PC-3 (cell line): ENCODE measurements around the gene DLGAP4. TPM values are rescaled to one million over a fixed set of nuclear protein-coding genes. Genes with fewer than 3 reads are reported as not detected.

ENCODE experiments used
- ATAC-seq: fragments of 200-7000 bp; cut with Tn5 transposase; 2 replicates; pipeline ENCODE4 v1.9.1; 2020; ENCODE audit warnings: mild to moderate bottlenecking, moderate library complexity
- BruUV-seq: library from RNA; stranded (reverse); fragments of 400-500 nt; replicated peaks from 2 replicates; lab custom pipeline; 2021; lab: Mats Ljungman, UMichigan
- CTCF ChIA-PET: fragments of 300-600 bp; sonication (Branson Sonifier 250); formaldehyde crosslinking; loops from one replicate; lab custom pipeline; 2022; ENCODE audit warnings: antibody characterized with exemption; lab: Charles Lee
- POLR2A ChIA-PET: fragments of 300-600 bp; sonication (Branson Sonifier 250); formaldehyde crosslinking; loops from one replicate; lab custom pipeline; 2022; ENCODE audit warnings: antibody characterized with exemption; ENCODE audit not compliant: unreplicated experiment; lab: Charles Lee
- DNase-seq: peaks from one replicate; pipeline ENCODE4 v3.0.0-alpha.2; 2015
- H2AFZ ChIP-seq: fragments of 300-600 bp; sonication (generic); 2 replicates; pipeline ENCODE4 v1.6.0; 2016; ENCODE audit warnings: antibody characterized with exemption, low read length
- H3F3A ChIP-seq: fragments of 300-600 bp; sonication (generic); one replicate; pipeline ENCODE4 v1.6.0; 2017; ENCODE audit warnings: antibody characterized with exemption, low read length, control low read depth, mild to moderate bottlenecking; ENCODE audit not compliant: unreplicated experiment
- H3K27ac ChIP-seq: fragments of 300-600 bp; sonication (generic); 2 replicates; pipeline ENCODE4 v1.5.1; 2016; ENCODE audit warnings: mild to moderate bottlenecking, low read length
- H3K27me3 ChIP-seq: fragments of 300-600 bp; sonication (generic); 2 replicates; pipeline ENCODE4 v1.6.1; 2016; ENCODE audit warnings: low read length, mixed read lengths
- H3K36me3 ChIP-seq: fragments of 300-600 bp; sonication (generic); 2 replicates; pipeline ENCODE4 v1.6.1; 2016; ENCODE audit warnings: low read depth, mixed run types, low read length, mixed read lengths
- H3K4me1 ChIP-seq: fragments of 300-600 bp; sonication (generic); 2 replicates; pipeline ENCODE4 v1.5.1; 2016; ENCODE audit warnings: low read length; ENCODE audit not compliant: insufficient read depth
- H3K4me2 ChIP-seq: fragments of 300-600 bp; sonication (generic); 2 replicates; pipeline ENCODE4 v1.6.0; 2016; ENCODE audit warnings: low read length
- H3K4me3 ChIP-seq: fragments of 300-600 bp; sonication (generic); 2 replicates; pipeline ENCODE4 v1.5.1; 2016; ENCODE audit warnings: mild to moderate bottlenecking, low read length, mixed read lengths
- H3K79me2 ChIP-seq: fragments of 300-600 bp; sonication (generic); 2 replicates; pipeline ENCODE4 v1.6.1; 2017; ENCODE audit warnings: low read length, mixed read lengths
- H3K9ac ChIP-seq: fragments of 300-600 bp; sonication (generic); 2 replicates; pipeline ENCODE4 v1.6.0; 2016; ENCODE audit warnings: mild to moderate bottlenecking, low read length
- H3K9me2 ChIP-seq: fragments of 300-600 bp; sonication (generic); replicated peaks from 2 replicates; pipeline ENCODE4 v1.6.1; 2016; ENCODE audit warnings: mixed run types, low read length, mixed read lengths
- H3K9me3 ChIP-seq: fragments of 300-600 bp; sonication (generic); 2 replicates; pipeline ENCODE4 v1.6.1; 2016; ENCODE audit warnings: low read length, mixed read lengths
- H4K20me1 ChIP-seq: fragments of 300-600 bp; sonication (generic); 2 replicates; pipeline ENCODE4 v1.6.1; 2016; ENCODE audit warnings: low read length, mixed read lengths
- EZH2 ChIP-seq: fragments of 300-600 bp; sonication (generic); IDR thresholded peaks from one replicate; pipeline ENCODE4 v1.6.1; 2017; ENCODE audit warnings: antibody characterized with exemption, mild to moderate bottlenecking, low read length; ENCODE audit not compliant: unreplicated experiment
- EZH2phosphoT487 ChIP-seq: fragments of 300-600 bp; sonication (generic); IDR thresholded peaks from 2 replicates; pipeline ENCODE4 v1.6.1; 2018; ENCODE audit warnings: mild to moderate bottlenecking, antibody characterized with exemption, low read length, borderline replicate concordance
- intact Hi-C: fragments of 100-400 bp; cut with micrococcal nuclease; formaldehyde crosslinking; loops from 2 replicates; pipeline ENCODE4 v1.9.0; 2023
- total RNA-seq: library from RNA; depleted of rRNA; stranded (reverse); fragments of >200 nt; gene quantifications from 2 replicates; pipeline ENCODE4 v1.2.3, GENCODE V29; 2014
- TF ChIP-seq, protein P1 (sequence below): fragments of 300-600 bp; sonication (generic); conservative IDR thresholded peaks from 2 replicates; pipeline ENCODE4 v1.5.1; 2017; ENCODE audit warnings: antibody characterized with exemption, low read depth, mild to moderate bottlenecking, low read length

DLGAP4 gene
- total RNA-seq, 1 experiment from 2014 or later: 21.0 TPM

DNA sequence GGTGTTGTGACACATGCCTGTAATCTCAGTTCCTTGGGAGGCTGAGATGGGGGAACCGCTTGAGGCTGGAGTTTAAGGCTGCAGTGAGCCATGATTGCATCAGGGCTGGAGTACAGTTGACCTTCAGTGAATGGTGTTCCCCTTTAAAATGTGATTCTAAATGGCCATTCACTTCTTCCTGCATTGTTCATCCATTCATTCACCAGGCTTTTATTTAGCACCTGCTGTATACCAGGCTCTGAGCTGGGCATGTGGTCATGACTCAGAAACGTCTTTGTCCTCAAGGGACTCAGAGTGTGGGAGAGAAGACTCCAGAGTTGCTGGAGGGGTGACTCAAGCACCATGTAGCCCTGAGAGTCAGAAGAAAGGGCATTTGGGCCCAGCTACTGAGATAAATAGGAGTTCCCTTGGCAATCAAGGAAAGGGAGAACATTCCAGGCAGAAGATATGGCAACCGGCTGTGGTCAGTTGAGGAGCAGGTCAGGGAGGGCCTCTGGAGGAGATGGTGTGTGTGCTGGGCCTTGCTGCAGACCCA lies 101.1 kb downstream of the DLGAP4 start:
- peak; percentile 7 for DNase-seq
- H4K20me1 ChIP-seq: no peaks in the 10 kb centered on the region
- peaks cover 14% of the 10 kb centered on the region for H3K27me3 ChIP-seq
- no peaks in the 10 kb centered on the region for H3K9me2 ChIP-seq
- no peak overlapping the region for H3K27ac ChIP-seq
- TF ChIP-seq EZH2phosphoT487 (no peak), EZH2 (no peak)
- TF ChIP-seq, protein P1, sequence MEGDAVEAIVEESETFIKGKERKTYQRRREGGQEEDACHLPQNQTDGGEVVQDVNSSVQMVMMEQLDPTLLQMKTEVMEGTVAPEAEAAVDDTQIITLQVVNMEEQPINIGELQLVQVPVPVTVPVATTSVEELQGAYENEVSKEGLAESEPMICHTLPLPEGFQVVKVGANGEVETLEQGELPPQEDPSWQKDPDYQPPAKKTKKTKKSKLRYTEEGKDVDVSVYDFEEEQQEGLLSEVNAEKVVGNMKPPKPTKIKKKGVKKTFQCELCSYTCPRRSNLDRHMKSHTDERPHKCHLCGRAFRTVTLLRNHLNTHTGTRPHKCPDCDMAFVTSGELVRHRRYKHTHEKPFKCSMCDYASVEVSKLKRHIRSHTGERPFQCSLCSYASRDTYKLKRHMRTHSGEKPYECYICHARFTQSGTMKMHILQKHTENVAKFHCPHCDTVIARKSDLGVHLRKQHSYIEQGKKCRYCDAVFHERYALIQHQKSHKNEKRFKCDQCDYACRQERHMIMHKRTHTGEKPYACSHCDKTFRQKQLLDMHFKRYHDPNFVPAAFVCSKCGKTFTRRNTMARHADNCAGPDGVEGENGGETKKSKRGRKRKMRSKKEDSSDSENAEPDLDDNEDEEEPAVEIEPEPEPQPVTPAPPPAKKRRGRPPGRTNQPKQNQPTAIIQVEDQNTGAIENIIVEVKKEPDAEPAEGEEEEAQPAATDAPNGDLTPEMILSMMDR: no peak
- H3K9me3 ChIP-seq: no peaks in the 10 kb centered on the region
- ChIA-PET POLR2A (no interaction called here), CTCF (no interaction called here)
- no peaks in the 10 kb centered on the region for H3F3A ChIP-seq
- H3K36me3 ChIP-seq: no peaks in the 10 kb centered on the region
- H3K9ac ChIP-seq: no peak overlapping the region
- no peak overlapping the region for H3K4me3 ChIP-seq
- no peak for ATAC-seq
- intact Hi-C loops: no loop called here
- H3K4me2 ChIP-seq: no peak overlapping the region
- H3K79me2 ChIP-seq: no peaks in the 10 kb centered on the region
- no peaks in the 10 kb centered on the region for H3K4me1 ChIP-seq
- no peak overlapping the region for H2AFZ ChIP-seq
- no TSS peak for BruUV-seq

DNA sequence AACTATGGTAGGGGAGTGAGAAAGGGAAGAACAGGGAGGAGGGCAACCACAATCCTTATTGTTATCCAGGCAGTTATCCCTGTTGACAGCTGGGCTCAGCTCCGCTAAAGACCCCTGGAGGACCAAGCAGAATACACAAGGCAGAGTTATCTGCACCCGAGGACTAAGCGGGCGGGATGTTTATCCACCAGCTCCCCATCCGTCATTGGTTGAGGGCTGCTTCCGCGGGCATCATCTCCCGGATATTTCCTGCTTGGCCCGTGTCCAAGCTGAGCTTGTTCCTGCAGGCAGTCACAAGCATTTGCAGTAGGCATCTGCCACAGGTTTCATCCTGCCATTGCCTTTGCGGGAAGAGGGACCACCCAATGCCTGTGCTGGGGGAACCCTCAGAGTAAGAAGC lies 102.1 kb downstream of the DLGAP4 start:
- H3F3A ChIP-seq: no peaks in the 10 kb centered on the region
- no peaks in the 10 kb centered on the region for H3K9me3 ChIP-seq
- ATAC-seq (no peak; the same call in 1 of the 2 replicates), DNase-seq (peak; percentile 74)
- no peaks in the 10 kb centered on the region for H3K36me3 ChIP-seq
- BruUV-seq: no TSS peak
- H3K4me2 ChIP-seq: peak overlapping the region; percentile 31; the same call in 1 of the 2 replicates
- no peak overlapping the region for H3K9ac ChIP-seq
- ChIA-PET POLR2A (no interaction called here), CTCF (no interaction called here)
- no peaks in the 10 kb centered on the region for H3K9me2 ChIP-seq
- no peaks in the 10 kb centered on the region for H3K4me1 ChIP-seq
- H3K27ac ChIP-seq: no peak overlapping the region
- peak overlapping the region; percentile 61; the same call in 1 of the 2 replicates for H2AFZ ChIP-seq
- H3K27me3 ChIP-seq: peaks cover 8% of the 10 kb centered on the region; the same call in 1 of the 2 replicates
- H3K4me3 ChIP-seq: no peak overlapping the region
- no peak for TF ChIP-seq EZH2phosphoT487
- TF ChIP-seq, protein P1: no peak
- no peak for TF ChIP-seq EZH2
- no peaks in the 10 kb centered on the region for H3K79me2 ChIP-seq
- intact Hi-C loops: no loop called here
- no peaks in the 10 kb centered on the region for H4K20me1 ChIP-seq

DNA sequence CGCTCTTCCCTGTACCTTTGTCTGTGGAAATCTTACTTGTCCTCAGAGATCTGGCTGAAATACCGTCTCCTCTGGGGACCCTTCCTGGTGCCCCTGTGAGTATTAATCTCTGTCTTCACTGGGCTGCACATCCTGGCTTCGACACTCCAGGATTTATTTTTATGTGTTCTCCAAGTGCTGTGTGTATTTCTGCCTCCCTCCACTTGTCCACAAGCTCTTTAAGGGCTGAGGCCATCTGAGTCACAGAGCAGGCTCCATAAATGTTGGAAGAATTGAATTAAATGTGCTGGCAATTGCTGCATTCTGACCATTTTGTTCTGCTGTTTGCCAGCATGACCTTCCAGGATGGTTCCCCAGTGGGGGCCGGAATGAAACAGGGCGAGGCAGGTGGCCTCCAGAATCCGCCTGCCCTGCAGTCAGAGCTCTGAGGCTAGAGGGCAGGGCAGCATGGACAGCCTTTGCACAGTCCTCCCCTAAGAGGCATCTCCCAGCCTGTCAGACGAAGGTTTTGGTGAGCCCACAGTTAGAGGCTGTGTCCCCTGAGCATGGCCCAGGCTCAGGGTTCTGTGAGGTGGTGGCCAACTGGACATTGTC lies 105.8 kb downstream of the DLGAP4 start:
- no TSS peak for BruUV-seq
- no peak overlapping the region for H3K4me2 ChIP-seq
- no peak overlapping the region for H2AFZ ChIP-seq
- no peaks in the 10 kb centered on the region for H3K9me2 ChIP-seq
- no peak overlapping the region for H3K4me3 ChIP-seq
- no peaks in the 10 kb centered on the region for H3K9me3 ChIP-seq
- no peak overlapping the region for H3K9ac ChIP-seq
- CTCF ChIA-PET: interaction anchor here (0.6 kb wide), 1 partner anchor 89 kb away, joined by 3 read pairs; no protein-coding TSS in a partner anchor
- no peaks in the 10 kb centered on the region for H3K36me3 ChIP-seq
- no peaks in the 10 kb centered on the region for H3K4me1 ChIP-seq
- POLR2A ChIA-PET: interaction anchor here (0.5 kb wide), 1 partner anchor 11 kb away, joined by 3 read pairs; no protein-coding TSS in a partner anchor
- H3K79me2 ChIP-seq: no peaks in the 10 kb centered on the region
- intact Hi-C loops: no loop called here
- no peak overlapping the region for H3K27ac ChIP-seq
- no peak for ATAC-seq
- peaks cover 15% of the 10 kb centered on the region for H3K27me3 ChIP-seq
- no peaks in the 10 kb centered on the region for H4K20me1 ChIP-seq
- TF ChIP-seq EZH2 (no peak), EZH2phosphoT487 (no peak)
- TF ChIP-seq, protein P1: no peak
- no peak for DNase-seq
- no peaks in the 10 kb centered on the region for H3F3A ChIP-seq
